MCF 10A (cell line): Measurements from ENCODE around the gene ZNRF3. TPM values are rescaled to one million over a fixed set of nuclear protein-coding genes. Genes with fewer than 3 reads are reported as not detected.
A peak's percentile ranks its signal among the peaks of the same experiment; 100 is the strongest.

Experiments
- BruUV-seq: library from RNA; stranded (reverse); fragments of 400-500 nt; replicated peaks from 2 replicates; lab custom pipeline; 2021; lab: Mats Ljungman, UMichigan
- CTCF ChIA-PET: fragments of 300-600 bp; sonication (Branson Sonifier 250); formaldehyde crosslinking; extraction: SDS; loops from one replicate; lab custom pipeline; 2021; ENCODE audit warnings: antibody characterized with exemption, inconsistent platforms; lab: Yijun Ruan, JAX
- POLR2A ChIA-PET: fragments of 300-600, 350-650 bp; sonication (Branson Sonifier 250); formaldehyde crosslinking; extraction: SDS; loops from one replicate; lab custom pipeline; 2020; ENCODE audit warnings: antibody characterized with exemption, inconsistent platforms; lab: Yijun Ruan, JAX
- DNase-seq: peaks from one replicate; pipeline ENCODE4 v3.0.0-alpha.2; 2018; ENCODE audit not compliant: unreplicated experiment
- H3K27ac Mint-ChIP-seq: one replicate; pipeline ENCODE4 v1.8.0; 2022; ENCODE audit warnings: mild to moderate bottlenecking, low read depth, mixed read lengths; ENCODE audit not compliant: unreplicated experiment
- H3K27me3 Mint-ChIP-seq: one replicate; pipeline ENCODE4 v1.8.0; 2022; ENCODE audit warnings: mixed read lengths; ENCODE audit not compliant: insufficient read depth, unreplicated experiment
- H3K36me3 Mint-ChIP-seq: one replicate; pipeline ENCODE4 v1.8.0; 2022; ENCODE audit warnings: mild to moderate bottlenecking, moderate library complexity, mixed read lengths; ENCODE audit not compliant: insufficient read depth, unreplicated experiment
- H3K4me1 Mint-ChIP-seq: one replicate; pipeline ENCODE4 v1.8.0; 2022; ENCODE audit warnings: mixed read lengths; ENCODE audit not compliant: insufficient read depth, unreplicated experiment
- H3K4me3 Mint-ChIP-seq: one replicate; pipeline ENCODE4 v1.8.0; 2022; ENCODE audit warnings: mild to moderate bottlenecking, moderate library complexity, mixed read lengths; ENCODE audit not compliant: unreplicated experiment
- H3K9me3 Mint-ChIP-seq: one replicate; pipeline ENCODE4 v1.8.0; 2022; ENCODE audit warnings: mixed read lengths; ENCODE audit not compliant: unreplicated experiment
- CTCF ChIP-seq: fragments of 200-600 bp; IDR thresholded peaks from one replicate; pipeline ENCODE4 v1.8.0; 2022; ENCODE audit warnings: antibody characterized with exemption, mild to moderate bottlenecking; ENCODE audit not compliant: unreplicated experiment
- intact Hi-C: fragments of 100-400 bp; cut with micrococcal nuclease; formaldehyde crosslinking; loops from 2 replicates; pipeline ENCODE4 v1.14.1; 2022
- total RNA-seq: library from RNA; stranded (reverse); gene quantifications from 2 replicates; pipeline ENCODE4 v1.2.3, GENCODE V29; 2022

The ZNRF3 gene
- total RNA-seq, 1 experiment from 2014 or later: 7.1 TPM

- intact Hi-C loops: loop anchor here (10.0 kb wide), 1 partner anchor 83 kb away; no protein-coding TSS in a partner anchor
- TF ChIP-seq CTCF: no peak
- H3K4me3 Mint-ChIP-seq: peak overlapping the region; percentile 71
- ChIA-PET CTCF (interaction anchor here (1.0 to 1.8 kb wide), 3 partner anchors 17 to 263 kb away, joined by 3 to 10 read pairs (median 3); no protein-coding TSS in a partner anchor), POLR2A (interaction anchor here (0.7 to 1.3 kb wide), 3 partner anchors 10 to 299 kb away, joined by 3 to 5 read pairs (median 3); partner anchors contain the start of gene C22orf31)
- H3K27ac Mint-ChIP-seq: peak overlapping the region; percentile 63
- BruUV-seq: no TSS peak
- no peaks in the 10 kb centered on the region for H3K27me3 Mint-ChIP-seq
- no peaks in the 10 kb centered on the region for H3K36me3 Mint-ChIP-seq
- peak; percentile 65 for DNase-seq
- H3K4me1 Mint-ChIP-seq: peaks cover 6% of the 10 kb centered on the region
- H3K9me3 Mint-ChIP-seq: no peaks in the 10 kb centered on the region
Observed at GRCh38 chr22:29071261-29072045, 188.1 kb downstream of the ZNRF3 start.

GRCh38 chr22:29072193-29072978 lies 189.0 kb downstream of the ZNRF3 start:
- no peaks in the 10 kb centered on the region for H3K36me3 Mint-ChIP-seq
- no TSS peak for BruUV-seq
- ChIA-PET CTCF (interaction anchor here (0.6 to 1.2 kb wide), 4 partner anchors 16 to 489 kb away, joined by 3 to 4 read pairs (median 3); no protein-coding TSS in a partner anchor), POLR2A (interaction anchor here (0.7 to 1.3 kb wide), 7 partner anchors 9 to 273 kb away, joined by 3 read pairs; partner anchors contain the start of gene C22orf31)
- peaks cover 6% of the 10 kb centered on the region for H3K4me1 Mint-ChIP-seq
- peak overlapping the region; percentile 71 for H3K4me3 Mint-ChIP-seq
- H3K27ac Mint-ChIP-seq: no peak overlapping the region
- no peak for TF ChIP-seq CTCF
- peak; percentile 92 for DNase-seq
- intact Hi-C loops: loop anchor here (10.0 kb wide), 1 partner anchor 82 kb away; no protein-coding TSS in a partner anchor
- H3K27me3 Mint-ChIP-seq: no peaks in the 10 kb centered on the region
- no peaks in the 10 kb centered on the region for H3K9me3 Mint-ChIP-seq

GRCh38 chr22:29072979-29073617 lies 189.7 kb downstream of the ZNRF3 start, which contains the start of gene KREMEN1:
Gene KREMEN1, plus strand, starts transcription at chr22:29073035. Its CDS starts 96 bp downstream, at chr22:29073131.
- ChIA-PET CTCF (interaction anchor here (0.6 to 1.2 kb wide), 2 partner anchors 265 to 490 kb away, joined by 3 to 4 read pairs; no protein-coding TSS in a partner anchor), POLR2A (interaction anchor here (0.7 to 1.3 kb wide), 4 partner anchors 10 to 273 kb away, joined by 3 read pairs; no protein-coding TSS in a partner anchor)
- DNase-seq: no peak
- Mint-ChIP-seq H3K36me3 (no peaks in the 10 kb centered on the region), H3K9me3 (no peaks in the 10 kb centered on the region), H3K4me3 (peak within 1 kb of the TSS; percentile 71), H3K27me3 (no peaks in the 10 kb centered on the region), H3K27ac (peak within 1 kb of the TSS; percentile 19), H3K4me1 (peaks cover 6% of the 10 kb centered on the region)
- no peak for TF ChIP-seq CTCF
- BruUV-seq: no TSS peak
- intact Hi-C loops: loop anchor here (10.0 kb wide), 1 partner anchor 82 kb away; no protein-coding TSS in a partner anchor
